ENCODE results near the gene DCPS.
"Not testable (repeated sequence)": the region's sequence is repeated elsewhere in the genome, so short reads cannot be mapped to it uniquely, and the experiment has no call there.

DCPS gene

GRCh38 chr11:126362879-126363655, 59.2 kb downstream of the DCPS start:
- DNase-seq, result no peak

- no peak for DNase-seq
Measured at GRCh38 chr11:126363706-126364248, 59.9 kb downstream of the DCPS start.

GRCh38 chr11:126364735-126365134, 60.9 kb downstream of the DCPS start:
- DNase-seq, result not testable (repeated sequence)

GRCh38 chr11:126365508-126365907, 61.6 kb downstream of the DCPS start:
- DNase-seq, result not testable (repeated sequence)

GRCh38 chr11:126366064-126366822, 62.4 kb downstream of the DCPS start:
- DNase-seq, result no peak

GRCh38 chr11:126366823-126367654, 63.2 kb downstream of the DCPS start:
- not testable (repeated sequence) for DNase-seq

GRCh38 chr11:126367806-126368205, 63.9 kb downstream of the DCPS start:
- not testable (repeated sequence) for DNase-seq

- not testable (repeated sequence) for DNase-seq
Measured at GRCh38 chr11:126368336-126369119, 64.7 kb downstream of the DCPS start.

- no peak for DNase-seq
Measured at GRCh38 chr11:126370016-126370415, 66.2 kb downstream of the DCPS start.

GRCh38 chr11:126371595-126371994, 67.7 kb downstream of the DCPS start:
- no peak for DNase-seq

GRCh38 chr11:126373389-126374066, 69.7 kb downstream of the DCPS start:
- not testable (repeated sequence) for DNase-seq

GRCh38 chr11:126374562-126375300, 70.9 kb downstream of the DCPS start:
- not testable (repeated sequence) for DNase-seq

- no peak for DNase-seq
Measured at GRCh38 chr11:126375726-126376125, 71.9 kb downstream of the DCPS start.

- no peak for DNase-seq
Measured at GRCh38 chr11:126378763-126379162, 74.9 kb downstream of the DCPS start.

- no peak for DNase-seq
Measured at GRCh38 chr11:126380909-126381308, 77.0 kb downstream of the DCPS start.

GRCh38 chr11:126381960-126382359, 78.1 kb downstream of the DCPS start:
- not testable (repeated sequence) for DNase-seq

GRCh38 chr11:126382641-126383040, 78.8 kb downstream of the DCPS start:
- not testable (repeated sequence) for DNase-seq

GRCh38 chr11:126383339-126384335, 79.8 kb downstream of the DCPS start:
- no peak for DNase-seq

- no peak for DNase-seq
Measured at GRCh38 chr11:126384449-126385070, 80.7 kb downstream of the DCPS start.
